HepG2 (cell line): ENCODE results near the gene CDC34. TPM values are rescaled to one million over a fixed set of nuclear protein-coding genes. Genes with fewer than 3 reads are reported as not detected.

Experiments used
- CBFB ChIP-seq: sonication (generic); formaldehyde crosslinking; IDR thresholded peaks from 2 replicates; pipeline ENCODE4 v1.4.0; 2020; ENCODE audit warnings: missing genetic modification reagents
- DNMT3B ChIP-seq: conservative IDR thresholded peaks from 2 replicates; pipeline ENCODE4 v1.6.1; 2016; ENCODE audit warnings: missing biosample characterization, control low read depth
- FIP1L1 ChIP-seq: fragments of 200-400 bp; formaldehyde crosslinking; IDR thresholded peaks from 2 replicates; pipeline ENCODE4 v1.6.1; 2018; ENCODE audit warnings: low read depth, mild to moderate bottlenecking, low read length, moderate library complexity, borderline replicate concordance; ENCODE audit not compliant: insufficient read depth
- FOXO1 ChIP-seq: sonication (generic); formaldehyde crosslinking; IDR thresholded peaks from 2 replicates; pipeline ENCODE4 v1.4.0; 2020; ENCODE audit warnings: missing genetic modification reagents
- HNRNPK ChIP-seq: fragments of 200-400 bp; formaldehyde crosslinking; IDR thresholded peaks from 2 replicates; pipeline ENCODE4 v1.6.1; 2018; ENCODE audit warnings: low read length, low read depth, moderate library complexity, mild to moderate bottlenecking; ENCODE audit not compliant: poor library complexity, severe bottlenecking
- SRSF1 ChIP-seq: fragments of 200-400 bp; formaldehyde crosslinking; optimal IDR thresholded peaks from 2 replicates; pipeline ENCODE3; 2017; ENCODE audit warnings: mild to moderate bottlenecking, low read depth, low read length, moderate library complexity
- TBL1XR1 ChIP-seq: fragments of 150-350 bp; IDR thresholded peaks from 2 replicates; pipeline ENCODE4 v1.6.1; 2014; ENCODE audit warnings: borderline replicate concordance, low read length; ENCODE audit not compliant: partially characterized antibody
- TGIF2 ChIP-seq: IDR thresholded peaks from 2 replicates; pipeline ENCODE4 v1.6.1; 2016; ENCODE audit warnings: control low read depth, missing compliant biosample characterization
- ZFP91 ChIP-seq: sonication (generic); formaldehyde crosslinking; IDR thresholded peaks from 2 replicates; pipeline ENCODE4 v1.9.0; 2022; ENCODE audit warnings: missing genetic modification reagents, mild to moderate bottlenecking, borderline replicate concordance
- ZHX1 ChIP-seq: sonication (generic); formaldehyde crosslinking; IDR thresholded peaks from 2 replicates; pipeline ENCODE4 v1.8.1; 2022; ENCODE audit warnings: low read depth, mild to moderate bottlenecking, missing genetic modification reagents
- ZNF232 ChIP-seq: sonication (generic); formaldehyde crosslinking; IDR thresholded peaks from 2 replicates; pipeline ENCODE4 v1.4.0; 2020; ENCODE audit warnings: missing genetic modification reagents, borderline replicate concordance
- ZNF501 ChIP-seq: sonication (generic); formaldehyde crosslinking; IDR thresholded peaks from 2 replicates; pipeline ENCODE4 v1.5.1; 2020; ENCODE audit warnings: mild to moderate bottlenecking, moderate library complexity, missing genetic modification reagents
- polyA plus RNA-seq, 8 experiments: library from polyadenylated mRNA; depleted of rRNA in 3 of 8; stranded (reverse) in 7 of 8; unstranded in 1 of 8; fragments of >200 nt; fragmentation: Illumina TruSeq in 4 of 8; extraction: Trizol in 4 of 8; gene quantifications; 2 replicates each; pipeline versions ENCODE4 v1.2.1 to v1.2.3, GENCODE V29; 2011 to 2016; ENCODE audit warnings: low read depth in 4 of 8, missing spikeins in 1 of 8, mixed read lengths in 1 of 8; ENCODE audit not compliant: insufficient read depth in 1 of 8
- total RNA-seq, 5 experiments: library from RNA; depleted of rRNA; stranded (reverse); fragments of >200 nt; fragmentation: Illumina TruSeq; extraction: Trizol; gene quantifications; 2 replicates each; pipeline ENCODE4 v1.2.3, GENCODE V29; 2016; ENCODE audit warnings: low read depth in 1 of 5
- TF ChIP-seq, protein P1 (sequence below), 2 experiments: sonication (generic) in 1 of 2; formaldehyde crosslinking in 1 of 2; IDR thresholded peaks; 2 replicates each; pipeline versions ENCODE4 v1.4.0 to v1.6.1; 2016 to 2020; ENCODE audit warnings: borderline replicate concordance in 1 of 2, low read depth in 1 of 2, mild to moderate bottlenecking in 1 of 2, missing genetic modification reagents in 1 of 2
- TF ChIP-seq, protein P2 (sequence below): IDR thresholded peaks from 2 replicates; pipeline ENCODE4 v1.6.1; 2018; ENCODE audit warnings: missing genetic modification reagents, mild to moderate bottlenecking, missing compliant biosample characterization
- TF ChIP-seq, protein P3 (sequence below): sonication (generic); formaldehyde crosslinking; IDR thresholded peaks from 2 replicates; pipeline ENCODE4 v1.9.0; 2021; ENCODE audit warnings: missing genetic modification reagents, borderline replicate concordance

Gene CDC34
- total and polyA plus RNA-seq, 2 of the 13 experiments (the other 11 are each of a cell fraction or from before 2014, with no cell fraction given), result 138 to 150 TPM

GRCh38 chr19:488505-489417 lies 42.8 kb upstream of the CDC34 start (continued):
- TF ChIP-seq, protein P1, sequence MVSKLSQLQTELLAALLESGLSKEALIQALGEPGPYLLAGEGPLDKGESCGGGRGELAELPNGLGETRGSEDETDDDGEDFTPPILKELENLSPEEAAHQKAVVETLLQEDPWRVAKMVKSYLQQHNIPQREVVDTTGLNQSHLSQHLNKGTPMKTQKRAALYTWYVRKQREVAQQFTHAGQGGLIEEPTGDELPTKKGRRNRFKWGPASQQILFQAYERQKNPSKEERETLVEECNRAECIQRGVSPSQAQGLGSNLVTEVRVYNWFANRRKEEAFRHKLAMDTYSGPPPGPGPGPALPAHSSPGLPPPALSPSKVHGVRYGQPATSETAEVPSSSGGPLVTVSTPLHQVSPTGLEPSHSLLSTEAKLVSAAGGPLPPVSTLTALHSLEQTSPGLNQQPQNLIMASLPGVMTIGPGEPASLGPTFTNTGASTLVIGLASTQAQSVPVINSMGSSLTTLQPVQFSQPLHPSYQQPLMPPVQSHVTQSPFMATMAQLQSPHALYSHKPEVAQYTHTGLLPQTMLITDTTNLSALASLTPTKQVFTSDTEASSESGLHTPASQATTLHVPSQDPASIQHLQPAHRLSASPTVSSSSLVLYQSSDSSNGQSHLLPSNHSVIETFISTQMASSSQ (IDR thresholded peaks at IDR 0.05; ENCODE audit: low read depth), result no peak
- TF ChIP-seq, protein P1 (CRISPR knock-in tag; IDR thresholded peaks at IDR 0.05; ENCODE audit: borderline replicate concordance), result peak; percentile 74
- TF ChIP-seq ZNF501 (CRISPR knock-in tag), result no peak; the same call in none of the 2 replicates
- peak; percentile 35 for TF ChIP-seq ZNF232 (CRISPR knock-in tag)
- TF ChIP-seq TBL1XR1, result peak; percentile 69
- TF ChIP-seq ZHX1 (CRISPR knock-in tag), result peak; percentile 58; the same call in 1 of the 2 replicates
- TF ChIP-seq HNRNPK, result peak; percentile 65
- TF ChIP-seq SRSF1, result no peak
- TF ChIP-seq DNMT3B (CRISPR knock-in tag), result no peak
- peak; percentile 29; the same call in 1 of the 2 replicates for TF ChIP-seq TGIF2 (CRISPR knock-in tag)
- TF ChIP-seq FIP1L1, result no peak
- peak; percentile 62; the same call in 1 of the 2 replicates for TF ChIP-seq ZFP91 (CRISPR knock-in tag)
- TF ChIP-seq, protein P2, sequence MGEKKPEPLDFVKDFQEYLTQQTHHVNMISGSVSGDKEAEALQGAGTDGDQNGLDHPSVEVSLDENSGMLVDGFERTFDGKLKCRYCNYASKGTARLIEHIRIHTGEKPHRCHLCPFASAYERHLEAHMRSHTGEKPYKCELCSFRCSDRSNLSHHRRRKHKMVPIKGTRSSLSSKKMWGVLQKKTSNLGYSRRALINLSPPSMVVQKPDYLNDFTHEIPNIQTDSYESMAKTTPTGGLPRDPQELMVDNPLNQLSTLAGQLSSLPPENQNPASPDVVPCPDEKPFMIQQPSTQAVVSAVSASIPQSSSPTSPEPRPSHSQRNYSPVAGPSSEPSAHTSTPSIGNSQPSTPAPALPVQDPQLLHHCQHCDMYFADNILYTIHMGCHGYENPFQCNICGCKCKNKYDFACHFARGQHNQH (CRISPR knock-in tag), result peak; percentile 21; the same call in 1 of the 2 replicates
- peak; percentile 61 for TF ChIP-seq CBFB (CRISPR knock-in tag)
- peak; percentile 68; the same call in 1 of the 2 replicates for TF ChIP-seq FOXO1
- TF ChIP-seq, protein P3, sequence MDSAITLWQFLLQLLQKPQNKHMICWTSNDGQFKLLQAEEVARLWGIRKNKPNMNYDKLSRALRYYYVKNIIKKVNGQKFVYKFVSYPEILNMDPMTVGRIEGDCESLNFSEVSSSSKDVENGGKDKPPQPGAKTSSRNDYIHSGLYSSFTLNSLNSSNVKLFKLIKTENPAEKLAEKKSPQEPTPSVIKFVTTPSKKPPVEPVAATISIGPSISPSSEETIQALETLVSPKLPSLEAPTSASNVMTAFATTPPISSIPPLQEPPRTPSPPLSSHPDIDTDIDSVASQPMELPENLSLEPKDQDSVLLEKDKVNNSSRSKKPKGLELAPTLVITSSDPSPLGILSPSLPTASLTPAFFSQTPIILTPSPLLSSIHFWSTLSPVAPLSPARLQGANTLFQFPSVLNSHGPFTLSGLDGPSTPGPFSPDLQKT (CRISPR knock-in tag), result peak; percentile 48; the same call in 1 of the 2 replicates
